Stomach (tissue), 9 donors: ENCODE data around the gene MINAR1. TPM values are rescaled to one million over a fixed set of nuclear protein-coding genes. Genes with fewer than 3 reads are reported as not detected.

Experiments used
- DNase-seq, 2 donors: peaks; one replicate each; pipeline versions ENCODE4 v3.0.0 to v3.0.0-alpha.2; 2013 to 2019
- H3K27ac ChIP-seq, 5 donors: fragments of 200-600 bp in 4 of 5; sonication (generic) in 4 of 5; one replicate each; pipeline ENCODE4 v1.5.1; 2013 to 2019; ENCODE audit warnings: mild to moderate bottlenecking in 1 of 5, moderate library complexity in 1 of 5
- H3K27me3 ChIP-seq, 3 donors: fragments of 200-600 bp; sonication (generic); one replicate each; pipeline ENCODE4 v1.5.1; 2017 to 2019; ENCODE audit warnings: mixed run types in 1 of 3
- H3K36me3 ChIP-seq, 4 donors: fragments of 200-600 bp; sonication (generic); 1 replicate in 3 of 4; 2 replicates in 1 of 4; pipeline ENCODE4 v1.5.1; 2016 to 2019
- H3K4me1 ChIP-seq, 4 donors: fragments of 200-600 bp; sonication (generic); one replicate each; pipeline ENCODE4 v1.5.1; 2016 to 2019
- H3K4me3 ChIP-seq, 4 donors: fragments of 200-600 bp; sonication (generic) in 3 of 4; one replicate each; pipeline ENCODE4 v1.5.1; 2016 to 2019; ENCODE audit warnings: mild to moderate bottlenecking in 1 of 4
- H3K9me3 ChIP-seq, 4 donors: fragments of 200-600 bp; sonication (generic); one replicate each; pipeline ENCODE4 v1.5.1; 2016 to 2019
- EP300 ChIP-seq: sonication (generic); formaldehyde crosslinking; IDR thresholded peaks from one replicate; pipeline ENCODE4 v1.6.1; 2017; ENCODE audit warnings: antibody characterized with exemption
- POLR2A ChIP-seq, 4 donors: fragments of 450-650 bp; IDR thresholded peaks; one replicate each; pipeline ENCODE4 v1.6.1; 2016; ENCODE audit warnings: antibody characterized with exemption in 4 of 4, control low read depth in 2 of 4, mild to moderate bottlenecking in 1 of 4, moderate library complexity in 1 of 4
- POLR2AphosphoS5 ChIP-seq, 3 donors: sonication (generic); formaldehyde crosslinking; IDR thresholded peaks; one replicate each; pipeline ENCODE4 v1.6.1; 2016; ENCODE audit warnings: antibody characterized with exemption in 3 of 3
- WGBS, 5 donors: extraction: QIAGEN DNeasy Blood & Tissue Kit in 3 of 5; methylation state at CpG; one replicate each; pipeline versions ENCODE4 v1.1.5 to v1.1.7; 2013 to 2018; 5-methylcytosine and 5-hydroxymethylcytosine counted together
- intact Hi-C: fragments of 100-400 bp; cut with DNase I; formaldehyde crosslinking; loops from one replicate; pipeline ENCODE4 v1.15.1; 2023; ENCODE audit warnings: low total_unique reads
- polyA plus RNA-seq, 3 donors: library from polyadenylated mRNA; stranded (reverse); fragments of 200-250 nt; gene quantifications; one replicate each; pipeline ENCODE4 v1.2.3, GENCODE V29; 2013
- total RNA-seq, 5 donors: library from RNA; depleted of rRNA; stranded (reverse); fragments of >200 nt; gene quantifications; one replicate each; pipeline versions ENCODE4 v1.1.0 to v1.2.3, GENCODE V29; 2014 to 2016
- TF ChIP-seq, protein P1 (sequence below), 7 experiments: fragments of 450-650 bp in 4 of 7; fragments of 200-600 bp in 3 of 7; sonication (generic) in 3 of 7; IDR thresholded peaks; one replicate each; pipeline ENCODE4 v1.5.1; 2016 to 2019; ENCODE audit warnings: antibody characterized with exemption in 7 of 7, control low read depth in 2 of 7, mild to moderate bottlenecking in 1 of 7
- donor health status: healthy with polysubstance abuse.
- donor health status: Bipolar disorder and iron deficiency.
- donor health status: healthy.

The MINAR1 gene
- total and polyA plus RNA-seq, 8 donors = 0.12 to 1.3 (median 0.25) TPM; not detected in 3

- no peak for DNase-seq
- Histone ChIP-seq H3K9me3 (no peaks in the 10 kb centered on the region), H3K4me1 (no peaks in the 10 kb centered on the region), H3K27me3 (peaks cover 0 to 14% (median 0%) of the 10 kb centered on the region in 3 donors), H3K4me3 (no peak overlapping the region), H3K36me3 (no peaks in the 10 kb centered on the region), H3K27ac (no peak overlapping the region)
- intact Hi-C loops = no loop called here
- TF ChIP-seq POLR2A (IDR thresholded peaks at IDR 0.05) (no peak), POLR2AphosphoS5 (IDR thresholded peaks at IDR 0.05) (no peak), EP300 (no peak)
- TF ChIP-seq, protein P1, sequence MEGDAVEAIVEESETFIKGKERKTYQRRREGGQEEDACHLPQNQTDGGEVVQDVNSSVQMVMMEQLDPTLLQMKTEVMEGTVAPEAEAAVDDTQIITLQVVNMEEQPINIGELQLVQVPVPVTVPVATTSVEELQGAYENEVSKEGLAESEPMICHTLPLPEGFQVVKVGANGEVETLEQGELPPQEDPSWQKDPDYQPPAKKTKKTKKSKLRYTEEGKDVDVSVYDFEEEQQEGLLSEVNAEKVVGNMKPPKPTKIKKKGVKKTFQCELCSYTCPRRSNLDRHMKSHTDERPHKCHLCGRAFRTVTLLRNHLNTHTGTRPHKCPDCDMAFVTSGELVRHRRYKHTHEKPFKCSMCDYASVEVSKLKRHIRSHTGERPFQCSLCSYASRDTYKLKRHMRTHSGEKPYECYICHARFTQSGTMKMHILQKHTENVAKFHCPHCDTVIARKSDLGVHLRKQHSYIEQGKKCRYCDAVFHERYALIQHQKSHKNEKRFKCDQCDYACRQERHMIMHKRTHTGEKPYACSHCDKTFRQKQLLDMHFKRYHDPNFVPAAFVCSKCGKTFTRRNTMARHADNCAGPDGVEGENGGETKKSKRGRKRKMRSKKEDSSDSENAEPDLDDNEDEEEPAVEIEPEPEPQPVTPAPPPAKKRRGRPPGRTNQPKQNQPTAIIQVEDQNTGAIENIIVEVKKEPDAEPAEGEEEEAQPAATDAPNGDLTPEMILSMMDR (IDR thresholded peaks at IDR 0.05) = no peak
- WGBS, 5 donors = 90 to 95% (median 92%) methylated on average over 5 of the region's 5 CpGs
These were observed 7.1 kb downstream of the MINAR1 start for GRCh38 chr15:79439236-79439635.

DNA sequence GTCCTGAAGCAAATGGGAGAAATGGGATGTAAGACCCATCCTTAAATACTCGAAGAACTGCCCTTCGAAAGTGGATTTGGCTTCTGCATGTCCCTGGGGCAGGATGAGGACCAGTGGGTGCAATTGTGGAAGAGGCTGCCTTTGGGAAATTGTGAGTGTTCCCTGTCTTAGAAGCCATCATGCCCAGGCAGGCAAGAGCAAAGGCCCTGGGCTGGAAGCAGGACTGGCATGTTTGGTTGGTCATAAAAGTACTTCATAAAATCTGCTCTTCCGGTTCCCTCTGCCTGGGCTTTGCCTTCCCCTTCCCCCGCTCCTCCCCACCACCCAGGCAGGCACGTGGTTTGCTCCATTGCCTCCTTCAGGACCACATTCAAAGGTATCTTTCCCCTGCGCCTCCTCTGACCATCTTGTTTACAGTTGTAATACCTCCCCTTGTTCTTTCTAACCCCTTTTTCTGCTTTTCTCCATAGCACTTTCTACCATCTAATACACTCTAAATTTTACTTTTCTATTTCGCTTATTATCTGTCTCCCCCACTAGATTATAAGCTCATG, 8.3 kb downstream of the MINAR1 start:
- peaks cover 0 to 5% (median 0%) of the 10 kb centered on the region in 3 donors for H3K27me3 ChIP-seq
- no peak for DNase-seq
- H3K4me3 ChIP-seq = no peak overlapping the region
- no peak for TF ChIP-seq POLR2AphosphoS5 (IDR thresholded peaks at IDR 0.05)
- TF ChIP-seq EP300 = no peak
- TF ChIP-seq, protein P1 (IDR thresholded peaks at IDR 0.05) = no peak
- no peak for TF ChIP-seq POLR2A (IDR thresholded peaks at IDR 0.05)
- no peak overlapping the region for H3K27ac ChIP-seq
- no peaks in the 10 kb centered on the region for H3K4me1 ChIP-seq
- 67 to 79% (median 71%) methylated on average over 6 to 7 of the region's 7 CpGs for WGBS, 5 donors
- intact Hi-C loops = no loop called here
- peaks cover 0 to 4% (median under 1%) of the 10 kb centered on the region in 4 donors for H3K9me3 ChIP-seq
- no peaks in the 10 kb centered on the region for H3K36me3 ChIP-seq

GRCh38 chr15:79442911-79443310, 10.8 kb downstream of the MINAR1 start:
- H3K4me1 ChIP-seq = no peaks in the 10 kb centered on the region
- intact Hi-C loops = no loop called here
- no peak overlapping the region for H3K4me3 ChIP-seq
- H3K27ac ChIP-seq = no peak overlapping the region
- no peaks in the 10 kb centered on the region for H3K27me3 ChIP-seq
- 54 to 70% (median 61%) methylated on average over 4 of the region's 4 CpGs for WGBS, 5 donors
- no peak for DNase-seq
- no peak for TF ChIP-seq POLR2A (IDR thresholded peaks at IDR 0.05)
- H3K36me3 ChIP-seq = no peaks in the 10 kb centered on the region
- H3K9me3 ChIP-seq = peaks cover 4 to 18% (median 4%) of the 10 kb centered on the region in 4 donors

GRCh38 chr15:79447060-79447459, 14.9 kb downstream of the MINAR1 start:
- Histone ChIP-seq H3K9me3 (peaks cover 4 to 18% (median 4%) of the 10 kb centered on the region in 4 donors), H3K27me3 (peaks cover 0 to 26% (median 0%) of the 10 kb centered on the region in 3 donors), H3K4me3 (no peak overlapping the region), H3K4me1 (no peaks in the 10 kb centered on the region), H3K36me3 (no peaks in the 10 kb centered on the region), H3K27ac (no peak overlapping the region)
- DNase-seq = no peak
- intact Hi-C loops = no loop called here
- TF ChIP-seq EP300 (no peak), POLR2A (IDR thresholded peaks at IDR 0.05) (no peak), POLR2AphosphoS5 (IDR thresholded peaks at IDR 0.05) (no peak)
- TF ChIP-seq, protein P1 (IDR thresholded peaks at IDR 0.05) = no peak
- WGBS, 5 donors = 72 to 85% (median 80%) methylated on average over 1 of the region's 1 CpG

GRCh38 chr15:79450648-79451047, 18.5 kb downstream of the MINAR1 start:
- H3K9me3 ChIP-seq = peaks cover 0 to 15% (median 3%) of the 10 kb centered on the region in 4 donors
- intact Hi-C loops = no loop called here
- WGBS, 5 donors = 80 to 89% (median 83%) methylated on average over 3 of the region's 3 CpGs
- DNase-seq = no peak
- TF ChIP-seq POLR2A (IDR thresholded peaks at IDR 0.05) = no peak
- TF ChIP-seq EP300 = no peak
- no peak for TF ChIP-seq POLR2AphosphoS5 (IDR thresholded peaks at IDR 0.05)
- TF ChIP-seq, protein P1 (IDR thresholded peaks at IDR 0.05) = no peak
- H3K4me3 ChIP-seq = no peak overlapping the region
- H3K36me3 ChIP-seq = no peaks in the 10 kb centered on the region
- H3K27me3 ChIP-seq = peaks cover 0 to 26% (median 0%) of the 10 kb centered on the region in 3 donors
- no peak overlapping the region for H3K27ac ChIP-seq
- H3K4me1 ChIP-seq = no peaks in the 10 kb centered on the region
